Activated T-helper 1 cell treated with anti-CD3 and anti-CD28 coated beads, Interleukin-12 subunit alpha, Interleukin-12 subunit beta, Interleukin-2, Interleukin-4 antibody, amounts not matched to agents 30 ng/mL and 10 ng/mL and 1 ng/mL, durations not matched to agents 14 hours and 24 hours and 36 hours (primary cell): ENCODE measurements around the gene ACSL1. TPM values are rescaled to one million over a fixed set of nuclear protein-coding genes. Genes with fewer than 3 reads are reported as not detected.
"Not testable (repeated sequence)": the region's sequence is repeated elsewhere in the genome, so short reads cannot be mapped to it uniquely, and the experiment has no call there.

Experiments
- DNase-seq: peaks from one replicate; pipeline ENCODE4 v3.0.0; 2021; ENCODE audit warnings: low spot score
- H3K27ac Mint-ChIP-seq: one replicate; pipeline ENCODE4 v1.8.0; 2021; ENCODE audit warnings: mild to moderate bottlenecking, mixed read lengths
- H3K27me3 Mint-ChIP-seq: one replicate; pipeline ENCODE4 v1.8.0; 2022; ENCODE audit warnings: mild to moderate bottlenecking, moderate library complexity, mixed read lengths; ENCODE audit not compliant: insufficient read depth
- H3K36me3 Mint-ChIP-seq: one replicate; pipeline ENCODE4 v1.8.0; 2021; ENCODE audit warnings: low read depth, mixed read lengths
- H3K4me1 Mint-ChIP-seq: one replicate; pipeline ENCODE4 v1.8.0; 2021; ENCODE audit warnings: low read depth, mixed read lengths
- H3K4me3 Mint-ChIP-seq: one replicate; pipeline ENCODE4 v1.8.0; 2021; ENCODE audit warnings: mild to moderate bottlenecking, moderate library complexity, mixed read lengths
- H3K9me3 Mint-ChIP-seq: one replicate; pipeline ENCODE4 v1.8.0; 2021; ENCODE audit warnings: mixed read lengths
- intact Hi-C: fragments of 100-400 bp; cut with micrococcal nuclease; formaldehyde crosslinking; loops from one replicate; pipeline ENCODE4 v1.15.1; 2024
- total RNA-seq: library from RNA; stranded (reverse); gene quantifications from 2 replicates; pipeline ENCODE4 v1.2.3, GENCODE V29; 2022

The ACSL1 gene
- total RNA-seq, 1 donor from 2014 or later, result 56.7 TPM

DNA sequence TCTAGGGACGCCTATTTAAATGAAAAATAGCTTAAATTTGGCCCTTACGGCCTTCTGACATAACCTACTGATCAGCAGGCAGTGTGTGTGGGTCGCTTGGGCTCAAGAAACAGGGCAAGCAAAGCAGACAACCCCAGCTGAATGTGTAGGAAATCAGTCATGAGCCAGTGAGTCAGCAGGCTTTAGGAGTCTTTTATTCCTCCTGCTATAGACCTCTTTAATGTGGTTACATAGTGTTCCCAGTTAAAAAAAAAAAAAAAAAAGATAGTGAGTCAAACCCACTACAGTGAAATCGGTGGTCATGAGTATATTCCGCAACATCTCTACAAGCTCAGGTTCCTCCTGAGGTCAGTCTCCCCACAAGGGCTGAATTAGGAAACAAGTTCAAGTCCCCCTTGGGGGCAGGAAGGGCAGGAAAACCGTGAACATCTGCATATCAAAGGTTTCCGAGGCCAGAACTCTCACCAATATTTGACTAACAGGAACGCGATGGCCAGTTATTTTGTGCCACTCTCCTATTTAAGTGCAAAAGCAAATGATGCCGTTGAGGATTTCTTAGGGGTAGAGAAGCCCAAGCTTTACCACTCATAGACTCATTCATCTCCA lies 32.7 kb downstream of the ACSL1 start:
- DNase-seq, result no peak
- no peaks in the 10 kb centered on the region for H3K9me3 Mint-ChIP-seq
- H3K27me3 Mint-ChIP-seq, result no peaks in the 10 kb centered on the region
- peaks cover 29% of the 10 kb centered on the region for H3K36me3 Mint-ChIP-seq
- peak overlapping the region; percentile 25 for H3K4me3 Mint-ChIP-seq
- H3K4me1 Mint-ChIP-seq, result peaks cover 47% of the 10 kb centered on the region
- peak overlapping the region; percentile 55 for H3K27ac Mint-ChIP-seq
- intact Hi-C loops, result loop anchor here (1.0 to 2.0 kb wide), 3 partner anchors 31 to 56 kb away; no protein-coding TSS in a partner anchor

DNA sequence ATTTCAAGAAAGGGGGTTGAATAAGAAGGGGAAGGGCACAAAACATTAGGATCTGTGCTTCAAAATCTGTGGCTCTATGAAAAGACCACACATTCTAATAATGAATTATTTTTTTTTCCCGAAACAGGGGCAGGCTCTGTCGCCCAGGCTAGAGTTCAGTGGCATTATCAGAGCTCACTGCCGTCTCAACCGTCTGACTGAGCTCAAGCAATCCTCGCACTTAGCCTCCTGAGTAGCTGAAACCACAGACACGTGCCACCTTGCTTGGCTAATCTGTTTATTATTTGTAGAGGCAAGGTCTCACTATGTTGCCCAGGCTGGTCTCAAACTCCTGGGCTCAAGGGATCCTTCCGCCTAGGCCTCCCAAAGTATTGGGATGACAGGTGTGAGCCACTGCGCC lies 33.4 kb downstream of the ACSL1 start:
- Mint-ChIP-seq H3K27ac (no peak overlapping the region), H3K27me3 (no peaks in the 10 kb centered on the region), H3K4me1 (peaks cover 41% of the 10 kb centered on the region), H3K36me3 (peaks cover 30% of the 10 kb centered on the region), H3K9me3 (no peaks in the 10 kb centered on the region), H3K4me3 (no peak overlapping the region)
- intact Hi-C loops, result loop anchor here (2.0 kb wide), 1 partner anchor 56 kb away; no protein-coding TSS in a partner anchor
- no peak for DNase-seq

DNA sequence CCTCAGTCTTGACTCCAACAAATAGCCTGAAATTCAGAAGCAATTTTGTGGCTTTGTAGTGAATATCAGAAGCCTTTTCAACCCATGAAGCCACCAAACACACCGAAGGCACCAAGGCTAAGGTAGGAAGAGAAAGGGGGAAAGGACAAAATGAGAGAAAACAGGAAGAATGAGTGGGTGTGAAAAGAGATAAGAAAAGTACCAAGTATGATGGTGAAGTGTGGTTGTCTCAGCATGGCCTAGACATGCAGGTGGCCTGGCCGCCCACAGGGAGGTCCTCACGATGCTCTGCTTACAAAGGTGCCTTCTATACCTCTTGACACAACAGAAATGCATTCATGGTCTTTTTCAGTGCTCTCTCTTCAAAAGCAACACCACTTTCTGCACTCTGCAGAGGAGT lies 34.9 kb downstream of the ACSL1 start:
- H3K27ac Mint-ChIP-seq, result no peak overlapping the region
- DNase-seq, result no peak
- no peaks in the 10 kb centered on the region for H3K9me3 Mint-ChIP-seq
- H3K27me3 Mint-ChIP-seq, result no peaks in the 10 kb centered on the region
- intact Hi-C loops, result no loop called here
- peaks cover 42% of the 10 kb centered on the region for H3K4me1 Mint-ChIP-seq
- H3K4me3 Mint-ChIP-seq, result no peak overlapping the region
- H3K36me3 Mint-ChIP-seq, result peaks cover 29% of the 10 kb centered on the region

DNA sequence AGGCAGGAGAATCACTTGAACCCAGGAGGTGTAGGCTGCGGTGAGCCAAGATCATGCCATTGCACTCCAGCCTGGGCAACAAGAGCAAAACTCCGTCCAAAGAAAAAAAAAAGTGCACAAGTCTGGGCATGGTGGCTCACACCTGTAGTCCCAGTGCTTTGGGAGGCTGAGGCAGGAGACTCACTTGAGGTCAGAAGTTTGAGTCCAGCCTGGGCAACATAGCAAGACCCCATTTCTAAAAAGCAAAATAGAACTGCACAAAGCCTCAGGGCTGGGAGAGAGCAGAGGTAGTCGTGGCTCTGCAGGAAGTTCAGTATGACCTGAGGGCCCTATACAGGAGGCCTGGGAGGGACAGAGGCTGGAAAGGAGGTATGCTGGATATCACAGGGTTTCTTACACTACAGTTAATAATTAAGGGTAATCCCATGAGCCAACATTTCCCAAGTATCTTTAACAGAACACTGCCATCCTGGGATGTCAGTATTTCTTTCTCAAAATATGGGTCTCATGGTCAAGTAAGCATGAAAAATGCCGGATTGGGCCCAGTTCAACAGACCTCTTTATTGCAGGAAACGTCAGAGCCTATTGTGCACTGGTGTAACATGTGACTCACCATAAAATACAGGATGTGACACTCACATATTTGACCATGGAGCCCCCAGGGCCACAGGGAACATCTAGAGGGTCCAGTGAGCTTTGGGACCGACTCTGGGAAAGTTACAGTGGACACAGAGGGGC lies 37.8 kb downstream of the ACSL1 start:
- intact Hi-C loops, result no loop called here
- H3K27me3 Mint-ChIP-seq, result no peaks in the 10 kb centered on the region
- no peaks in the 10 kb centered on the region for H3K9me3 Mint-ChIP-seq
- no peak overlapping the region for H3K4me3 Mint-ChIP-seq
- H3K27ac Mint-ChIP-seq, result no peak overlapping the region
- DNase-seq, result no peak
- peaks cover 42% of the 10 kb centered on the region for H3K36me3 Mint-ChIP-seq
- peaks cover 43% of the 10 kb centered on the region for H3K4me1 Mint-ChIP-seq

DNA sequence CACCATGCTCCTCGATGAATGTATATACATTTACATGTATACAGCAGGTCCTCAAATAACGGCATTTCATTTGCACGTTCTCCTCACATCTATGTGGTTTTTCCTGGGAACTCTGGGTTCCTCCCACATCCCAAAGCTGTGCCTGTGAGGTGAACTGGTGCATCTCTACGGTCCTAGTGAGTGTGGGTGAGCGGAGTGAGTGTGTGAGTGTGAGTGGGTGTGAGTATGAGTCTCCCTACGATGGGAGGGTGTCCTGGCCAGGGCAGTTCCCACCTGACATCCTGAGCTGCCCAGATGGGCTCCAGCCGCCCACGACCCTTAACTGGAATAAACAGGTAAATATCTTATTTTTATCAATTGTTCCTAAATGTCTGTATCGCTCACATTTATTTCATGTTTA lies 40.0 kb downstream of the ACSL1 start:
- Mint-ChIP-seq H3K4me3 (no peak overlapping the region), H3K27me3 (no peaks in the 10 kb centered on the region), H3K27ac (no peak overlapping the region), H3K4me1 (peaks cover 31% of the 10 kb centered on the region), H3K36me3 (peaks cover 46% of the 10 kb centered on the region), H3K9me3 (no peaks in the 10 kb centered on the region)
- no peak for DNase-seq
- intact Hi-C loops, result no loop called here

DNA sequence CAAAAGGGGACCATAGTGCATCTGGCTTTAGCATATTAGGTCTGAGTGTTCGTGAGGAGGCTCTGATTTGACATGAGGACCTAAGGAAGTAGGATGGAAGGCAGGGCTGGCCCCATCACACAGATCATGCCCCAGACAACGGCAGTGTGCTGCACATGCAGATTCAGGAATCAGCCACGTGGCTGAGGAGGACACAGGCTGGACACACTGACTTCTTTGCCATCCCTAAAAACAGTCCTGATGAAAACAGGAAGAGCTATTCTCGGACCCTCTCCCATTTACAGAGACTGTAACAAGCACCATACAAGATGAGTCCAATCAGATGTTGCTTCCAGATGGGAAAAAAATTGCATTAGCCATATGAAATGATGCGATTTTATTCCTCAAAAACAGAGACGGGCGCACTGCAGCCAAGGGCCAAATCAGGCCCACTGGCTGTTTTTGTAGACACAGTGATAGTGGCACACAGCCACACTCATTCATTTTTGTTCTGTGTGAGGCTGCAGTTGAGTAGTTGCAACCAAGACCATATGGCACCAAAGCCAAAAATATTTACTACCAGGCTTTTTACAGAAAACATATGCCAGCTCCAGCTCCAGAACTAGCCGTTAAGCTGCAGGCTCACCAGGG lies 41.0 kb downstream of the ACSL1 start:
- Mint-ChIP-seq H3K27ac (no peak overlapping the region), H3K27me3 (no peaks in the 10 kb centered on the region), H3K36me3 (peaks cover 40% of the 10 kb centered on the region), H3K4me3 (no peak overlapping the region), H3K4me1 (peaks cover 25% of the 10 kb centered on the region), H3K9me3 (no peaks in the 10 kb centered on the region)
- intact Hi-C loops, result no loop called here
- no peak for DNase-seq

DNA sequence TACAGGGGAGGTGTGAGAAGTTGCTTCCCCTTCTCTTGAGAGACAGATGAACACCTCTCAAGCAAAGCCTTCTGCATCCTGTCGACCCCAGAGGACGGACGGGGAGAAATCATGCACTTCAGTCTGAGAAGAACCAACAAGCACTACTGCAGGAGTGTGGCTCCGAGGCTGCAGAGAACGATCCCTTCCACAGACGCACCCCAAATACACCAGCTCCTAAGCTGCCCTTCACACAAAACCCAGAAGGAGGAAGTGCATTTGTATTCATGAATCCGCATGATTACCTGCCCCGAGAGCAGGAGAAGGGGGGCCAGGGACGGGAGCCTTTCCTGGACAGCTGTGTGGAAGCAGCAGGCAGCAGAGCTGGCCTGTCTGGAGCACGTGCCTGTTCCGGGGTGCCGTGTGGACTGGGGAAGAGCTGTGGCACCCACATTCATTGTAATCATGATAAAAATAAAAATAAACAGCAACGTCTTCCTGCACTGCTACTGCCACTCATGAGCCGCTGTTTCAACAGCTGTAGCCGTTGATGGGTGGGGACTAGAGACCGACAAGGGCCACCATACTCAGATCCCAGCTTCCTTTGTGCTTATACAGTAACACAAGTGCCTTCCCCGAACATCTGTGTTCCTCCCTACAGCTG lies 42.9 kb downstream of the ACSL1 start:
- Mint-ChIP-seq H3K27ac (peak overlapping the region; percentile 34), H3K9me3 (no peaks in the 10 kb centered on the region), H3K4me3 (no peak overlapping the region), H3K4me1 (peaks cover 25% of the 10 kb centered on the region), H3K27me3 (no peaks in the 10 kb centered on the region), H3K36me3 (peaks cover 42% of the 10 kb centered on the region)
- no peak for DNase-seq
- intact Hi-C loops, result no loop called here

DNA sequence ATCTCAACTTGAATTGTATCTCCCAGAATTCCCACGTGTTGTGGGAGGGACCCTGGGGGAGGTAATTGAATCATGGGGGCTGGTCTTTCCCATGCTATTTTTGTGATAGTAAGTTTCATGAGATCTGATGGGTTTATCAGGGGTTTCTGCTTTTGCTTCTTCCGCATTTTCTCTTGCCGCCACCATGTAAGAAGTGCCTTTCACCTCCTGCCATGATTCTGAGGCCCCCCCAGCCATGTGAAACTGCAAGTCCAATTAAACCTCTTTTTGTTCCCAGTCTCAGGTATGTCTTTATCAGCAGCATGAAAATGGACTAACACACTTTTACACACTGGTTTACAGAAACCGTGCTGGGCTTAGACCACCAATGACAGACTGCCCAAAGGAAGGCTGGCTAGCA lies 46.6 kb downstream of the ACSL1 start:
- H3K27me3 Mint-ChIP-seq, DNase-seq, H3K4me3 Mint-ChIP-seq, H3K27ac Mint-ChIP-seq, intact Hi-C loops, H3K9me3 Mint-ChIP-seq: not testable (repeated sequence)
- H3K4me1 Mint-ChIP-seq, result peaks cover 13% of the 10 kb centered on the region
- peaks cover 37% of the 10 kb centered on the region for H3K36me3 Mint-ChIP-seq

DNA sequence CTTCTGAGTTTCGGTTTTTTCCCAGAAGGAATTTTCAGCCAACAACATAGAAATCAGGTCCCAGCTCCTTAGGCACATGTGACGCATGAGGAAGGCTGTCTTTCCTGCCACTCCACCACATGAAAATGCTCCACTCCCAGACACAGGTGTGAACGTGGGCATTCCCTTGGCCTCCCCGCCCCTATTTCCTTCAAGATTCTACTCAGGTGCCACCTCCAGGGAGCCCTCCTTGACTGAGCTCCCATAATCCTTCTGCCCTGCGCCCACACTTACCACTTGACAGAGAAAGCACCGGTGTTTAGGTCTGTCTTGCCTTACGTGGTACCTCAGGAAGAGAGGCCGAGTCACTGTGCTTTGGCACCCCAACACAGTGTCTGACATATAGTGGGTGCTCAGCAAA lies 47.4 kb downstream of the ACSL1 start:
- peaks cover 12% of the 10 kb centered on the region for H3K4me1 Mint-ChIP-seq
- H3K9me3 Mint-ChIP-seq, result no peaks in the 10 kb centered on the region
- peaks cover 36% of the 10 kb centered on the region for H3K36me3 Mint-ChIP-seq
- no peak for DNase-seq
- no peak overlapping the region for H3K4me3 Mint-ChIP-seq
- H3K27ac Mint-ChIP-seq, result peak overlapping the region; percentile 29
- intact Hi-C loops, result no loop called here
- H3K27me3 Mint-ChIP-seq, result no peaks in the 10 kb centered on the region

DNA sequence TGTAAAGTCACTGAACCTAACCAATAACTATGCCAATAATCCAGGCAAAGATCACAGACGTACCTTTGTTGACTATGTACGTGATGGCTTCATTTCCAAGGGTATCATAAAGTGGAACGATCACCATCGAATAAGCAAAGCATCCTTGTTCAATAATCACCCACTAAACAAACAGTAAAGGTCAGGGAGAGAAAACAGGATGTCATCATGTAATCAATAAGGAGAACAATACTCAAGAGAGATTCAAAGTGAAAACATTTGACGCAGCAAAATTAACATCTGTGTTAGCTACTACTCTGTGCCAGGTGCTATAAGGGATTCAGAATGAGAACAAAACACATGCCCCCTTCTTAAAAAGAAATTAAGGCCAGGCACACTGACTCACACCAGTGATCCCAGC lies 48.9 kb downstream of the ACSL1 start:
- no peaks in the 10 kb centered on the region for H3K9me3 Mint-ChIP-seq
- DNase-seq, result no peak
- no peaks in the 10 kb centered on the region for H3K4me1 Mint-ChIP-seq
- peaks cover 25% of the 10 kb centered on the region for H3K36me3 Mint-ChIP-seq
- intact Hi-C loops, result no loop called here
- no peak overlapping the region for H3K4me3 Mint-ChIP-seq
- H3K27me3 Mint-ChIP-seq, result no peaks in the 10 kb centered on the region
- no peak overlapping the region for H3K27ac Mint-ChIP-seq

DNA sequence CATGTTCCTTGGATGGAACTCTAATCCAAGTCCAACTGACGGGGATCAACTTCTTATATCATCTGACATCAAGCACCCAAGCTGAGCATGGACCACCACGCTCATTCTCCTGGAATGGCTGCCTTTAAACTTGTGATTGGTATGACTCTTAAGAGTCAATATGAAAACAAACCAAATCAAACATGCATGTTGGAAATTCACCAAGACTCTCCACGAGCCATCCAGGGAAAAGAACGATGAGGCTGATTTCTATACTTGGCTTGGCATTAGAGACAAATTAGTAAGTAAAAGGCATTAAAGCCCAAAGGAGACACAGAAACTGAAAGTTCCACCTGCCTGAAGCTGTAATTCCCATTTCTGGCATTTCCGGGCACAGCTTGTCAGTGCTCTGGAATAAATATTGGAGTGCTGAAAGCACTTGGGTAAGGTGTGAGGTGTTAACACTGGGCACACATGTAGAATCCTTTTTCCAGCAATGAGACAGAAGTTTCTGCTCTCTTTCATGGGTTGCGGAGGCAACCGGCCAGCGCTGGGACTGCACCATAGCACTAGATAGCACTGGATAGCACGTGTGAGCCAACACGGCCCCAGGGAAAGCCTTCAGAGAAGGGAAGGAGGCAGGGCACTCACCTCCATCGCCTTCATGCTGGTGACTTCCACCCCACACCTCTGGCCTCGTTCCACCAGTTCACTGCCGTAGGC lies 49.8 kb downstream of the ACSL1 start:
- DNase-seq, result no peak
- no peaks in the 10 kb centered on the region for H3K27me3 Mint-ChIP-seq
- intact Hi-C loops, result no loop called here
- peaks cover 24% of the 10 kb centered on the region for H3K36me3 Mint-ChIP-seq
- no peaks in the 10 kb centered on the region for H3K9me3 Mint-ChIP-seq
- H3K27ac Mint-ChIP-seq, result no peak overlapping the region
- H3K4me3 Mint-ChIP-seq, result no peak overlapping the region
- no peaks in the 10 kb centered on the region for H3K4me1 Mint-ChIP-seq

DNA sequence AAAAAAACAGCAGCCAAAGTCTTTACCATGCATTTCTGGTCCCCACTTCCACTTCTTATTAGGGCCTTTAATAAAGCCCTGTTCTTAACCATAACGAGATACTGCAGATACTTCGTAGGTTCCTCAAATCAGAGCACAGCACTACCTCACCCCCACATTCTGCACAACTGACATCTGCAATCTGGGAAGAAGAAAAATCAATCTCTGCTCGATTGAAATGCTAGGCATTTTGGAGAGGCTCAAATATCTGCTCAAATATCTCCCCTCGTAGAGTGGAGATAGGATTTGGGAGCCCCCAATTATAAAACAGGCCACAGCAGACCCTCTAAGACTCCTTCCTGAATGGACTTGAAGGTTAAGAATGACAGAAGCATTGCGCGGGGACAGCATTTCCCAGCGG lies 51.6 kb downstream of the ACSL1 start:
- Mint-ChIP-seq H3K27ac (no peak overlapping the region), H3K4me3 (no peak overlapping the region), H3K9me3 (no peaks in the 10 kb centered on the region), H3K4me1 (no peaks in the 10 kb centered on the region), H3K36me3 (peaks cover 30% of the 10 kb centered on the region), H3K27me3 (no peaks in the 10 kb centered on the region)
- intact Hi-C loops, result no loop called here
- DNase-seq, result no peak
